Thymus (tissue), 11 donors: ENCODE results near the gene LBR. TPM values are rescaled to one million over a fixed set of nuclear protein-coding genes. Genes with fewer than 3 reads are reported as not detected.
"Not testable (repeated sequence)": the region's sequence is repeated elsewhere in the genome, so short reads cannot be mapped to it uniquely, and the experiment has no call there.

Experiments used
- DNase-seq, 9 donors: peaks; one replicate each; pipeline ENCODE4 v3.0.0-alpha.2; 2013; ENCODE audit warnings: low spot score in 9 of 9, low read depth in 6 of 9, missing footprints in 1 of 9
- H3K27ac ChIP-seq, 2 donors: one replicate each; pipeline ENCODE4 v1.5.1; 2013; ENCODE audit warnings: control low read depth in 1 of 2, low read depth in 1 of 2, low read length in 1 of 2, mild to moderate bottlenecking in 1 of 2, moderate library complexity in 1 of 2
- H3K27me3 ChIP-seq, 2 donors: one replicate each; pipeline ENCODE4 v1.5.1; 2013; ENCODE audit warnings: low read length in 1 of 2; ENCODE audit not compliant: control insufficient read depth in 2 of 2, insufficient read depth in 1 of 2
- H3K36me3 ChIP-seq, 2 donors: one replicate each; pipeline ENCODE4 v1.5.1; 2013; ENCODE audit warnings: low read length in 1 of 2, mild to moderate bottlenecking in 1 of 2, moderate library complexity in 1 of 2; ENCODE audit not compliant: control insufficient read depth in 2 of 2, insufficient read depth in 2 of 2
- H3K4me1 ChIP-seq, 2 donors: one replicate each; pipeline ENCODE4 v1.5.1; 2013; ENCODE audit warnings: low read length in 2 of 2; ENCODE audit not compliant: control insufficient read depth in 2 of 2, insufficient read depth in 2 of 2
- H3K4me3 ChIP-seq, 2 donors: one replicate each; pipeline ENCODE4 v1.5.1; 2013; ENCODE audit warnings: low read length in 2 of 2, control low read depth in 1 of 2, mild to moderate bottlenecking in 1 of 2
- H3K9me3 ChIP-seq, 2 donors: one replicate each; pipeline ENCODE4 v1.5.1; 2013; ENCODE audit warnings: low read length in 1 of 2, mild to moderate bottlenecking in 1 of 2; ENCODE audit not compliant: control insufficient read depth in 2 of 2, insufficient read depth in 1 of 2
- WGBS: extraction: QIAGEN DNeasy Blood & Tissue Kit; methylation state at CpG from one replicate; pipeline ENCODE4 v1.1.7; 2013; 5-methylcytosine and 5-hydroxymethylcytosine counted together
- polyA plus RNA-seq: library from polyadenylated mRNA; stranded (reverse); fragments of 200-250 nt; gene quantifications from one replicate; pipeline ENCODE4 v1.2.3, GENCODE V29; 2013
- total RNA-seq: library from RNA; stranded (reverse); fragments of 120-200 nt; gene quantifications from one replicate; pipeline ENCODE4 v1.2.4, GENCODE V29; 2013
- donor health status: healthy.

LBR gene
- total and polyA plus RNA-seq, 2 donors: 71.1 to 115 TPM

DNA sequence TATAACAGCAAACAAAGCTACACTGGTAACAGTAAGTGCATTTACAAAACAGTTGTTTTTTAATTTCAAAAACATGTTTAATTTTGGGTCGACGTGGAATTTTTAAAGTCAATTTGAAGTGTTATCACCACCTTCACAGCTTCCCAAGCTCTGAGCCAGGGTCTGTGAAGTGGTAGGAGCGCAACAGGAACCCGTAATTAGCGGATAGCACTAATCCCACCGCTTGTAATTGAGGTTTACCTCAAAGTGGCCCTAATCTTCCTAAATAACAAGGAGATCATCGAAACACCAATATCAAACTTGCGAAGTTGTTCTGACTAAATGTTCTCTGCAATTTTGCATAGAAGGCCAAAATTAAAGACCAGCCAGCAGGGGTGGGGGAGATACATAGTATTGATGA, 18.8 kb downstream of the LBR start:
- WGBS: 96% methylated on average over 8 of the region's 8 CpGs
- H3K27ac ChIP-seq: no peak overlapping the region

DNA sequence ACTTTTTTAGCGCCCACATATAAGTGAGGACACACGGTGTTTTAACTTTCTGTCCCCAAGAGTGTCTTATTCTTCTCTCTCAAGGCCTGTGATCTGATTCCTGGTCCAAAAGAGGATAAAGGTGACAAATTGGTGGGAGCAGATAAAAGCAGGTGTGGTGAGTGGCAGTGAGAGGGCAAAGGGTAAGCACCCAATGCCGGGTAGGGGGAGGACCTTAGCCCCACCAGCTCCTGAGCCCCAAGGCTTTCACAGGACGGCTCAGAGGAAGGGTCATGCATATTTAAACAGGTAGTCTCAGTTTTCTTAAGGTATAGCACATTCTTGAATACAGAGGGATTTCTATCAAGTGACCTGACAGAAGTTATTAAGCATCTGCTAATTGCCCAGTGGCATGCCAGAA, 19.6 kb downstream of the LBR start:
- DNase-seq: no peak
- 97% methylated on average over 4 of the region's 4 CpGs for WGBS
- Histone ChIP-seq H3K4me1 (no peaks in the 10 kb centered on the region), H3K9me3 (no peaks in the 10 kb centered on the region), H3K36me3 (peaks cover 54 to 95% of the 10 kb centered on the region in 2 donors), H3K4me3 (no peak overlapping the region), H3K27ac (no peak overlapping the region), H3K27me3 (no peaks in the 10 kb centered on the region)

More for the DNA sequence above, 18.8 kb downstream of the LBR start:
- no peaks in the 10 kb centered on the region for H3K4me1 ChIP-seq
- no peaks in the 10 kb centered on the region for H3K27me3 ChIP-seq
- no peak for DNase-seq
- peaks cover 53 to 96% of the 10 kb centered on the region in 2 donors for H3K36me3 ChIP-seq
- no peak overlapping the region for H3K4me3 ChIP-seq
- no peaks in the 10 kb centered on the region for H3K9me3 ChIP-seq

DNA sequence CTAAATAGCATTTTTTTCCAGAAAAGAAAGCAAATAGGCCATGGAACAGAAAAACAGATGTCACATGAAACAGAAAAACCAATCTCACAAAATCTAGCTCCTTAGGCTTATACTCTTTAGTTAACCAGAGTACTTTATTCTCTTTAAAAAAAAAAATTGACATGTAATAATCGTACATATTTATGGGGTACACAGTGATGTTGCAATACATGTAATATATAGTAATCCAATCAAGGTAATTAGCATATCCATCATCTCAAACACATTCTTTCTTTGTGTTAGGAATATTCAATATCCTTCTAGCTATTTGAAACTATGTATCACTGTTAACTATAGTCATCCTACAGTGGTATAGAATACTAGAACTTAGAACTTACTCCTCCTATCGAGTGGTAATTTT, 20.1 kb downstream of the LBR start:
- Histone ChIP-seq H3K27me3 (no peaks in the 10 kb centered on the region), H3K27ac (no peak overlapping the region), H3K4me1 (no peaks in the 10 kb centered on the region), H3K9me3 (no peaks in the 10 kb centered on the region), H3K36me3 (peaks cover 49 to 94% of the 10 kb centered on the region in 2 donors), H3K4me3 (no peak overlapping the region)
- WGBS: 98% methylated on average over 2 of the region's 2 CpGs
- no peak for DNase-seq

DNA sequence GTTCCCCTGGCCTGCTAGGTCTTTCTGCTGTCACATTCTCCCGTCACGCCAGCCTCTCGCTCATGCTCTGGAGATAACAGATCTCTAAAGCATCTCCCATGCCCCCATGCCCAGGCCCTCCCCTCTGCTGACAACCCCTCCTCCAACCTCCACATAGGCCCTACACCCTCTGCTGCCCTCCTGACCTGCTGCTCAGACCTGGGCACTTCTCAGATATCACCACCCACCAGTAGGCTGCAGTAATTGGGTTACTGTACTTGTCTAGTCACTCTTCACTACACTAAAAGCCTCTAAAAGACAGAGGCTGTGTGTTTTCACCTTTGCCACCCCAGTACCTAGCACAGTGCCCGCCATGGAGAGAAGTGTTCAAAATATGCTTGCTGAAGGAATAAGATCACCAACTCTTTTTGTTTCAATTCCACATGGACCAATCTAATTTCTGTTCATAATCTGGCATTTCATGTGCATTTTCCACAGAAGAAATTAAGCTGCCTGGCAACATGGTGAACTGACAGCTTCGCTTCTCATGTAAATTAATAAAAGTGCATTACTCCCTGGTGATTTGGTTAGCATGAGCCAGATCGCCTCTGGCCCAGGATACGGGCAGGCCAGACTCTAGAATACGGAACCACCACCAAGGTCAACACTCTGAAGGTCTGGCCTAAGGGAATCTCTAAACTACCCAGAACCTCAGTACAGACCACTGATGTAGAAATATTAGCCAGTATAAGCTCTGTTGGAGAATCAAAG, 20.7 kb downstream of the LBR start:
- Histone ChIP-seq H3K4me3 (no peak overlapping the region), H3K27me3 (no peaks in the 10 kb centered on the region), H3K4me1 (no peaks in the 10 kb centered on the region), H3K27ac (no peak overlapping the region), H3K9me3 (no peaks in the 10 kb centered on the region), H3K36me3 (peaks cover 46 to 88% of the 10 kb centered on the region in 2 donors)
- 97% methylated on average over 8 of the region's 8 CpGs for WGBS
- DNase-seq: no peak

DNA sequence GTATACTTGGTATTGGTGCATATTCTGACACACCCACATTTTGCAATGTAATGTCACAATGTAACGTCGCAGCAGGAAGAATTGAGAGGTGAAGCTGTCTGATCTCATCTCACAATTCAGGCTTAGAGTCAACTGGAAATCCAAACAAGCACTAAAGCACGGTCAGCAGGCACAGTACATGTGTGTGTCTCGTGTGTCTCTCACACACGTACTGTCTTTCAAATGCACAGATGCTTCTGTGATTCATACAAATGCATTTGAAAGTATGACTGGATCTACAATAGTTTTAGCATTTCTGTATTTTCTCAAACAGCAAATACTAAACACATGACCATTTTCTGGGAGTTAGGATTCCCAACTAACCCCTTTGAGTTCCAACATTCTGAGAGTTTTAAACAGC, 26.9 kb downstream of the LBR start:
- 97% methylated on average over 5 of the region's 5 CpGs for WGBS
- peaks cover 36 to 80% of the 10 kb centered on the region in 2 donors for H3K36me3 ChIP-seq
- no peak for DNase-seq

DNA sequence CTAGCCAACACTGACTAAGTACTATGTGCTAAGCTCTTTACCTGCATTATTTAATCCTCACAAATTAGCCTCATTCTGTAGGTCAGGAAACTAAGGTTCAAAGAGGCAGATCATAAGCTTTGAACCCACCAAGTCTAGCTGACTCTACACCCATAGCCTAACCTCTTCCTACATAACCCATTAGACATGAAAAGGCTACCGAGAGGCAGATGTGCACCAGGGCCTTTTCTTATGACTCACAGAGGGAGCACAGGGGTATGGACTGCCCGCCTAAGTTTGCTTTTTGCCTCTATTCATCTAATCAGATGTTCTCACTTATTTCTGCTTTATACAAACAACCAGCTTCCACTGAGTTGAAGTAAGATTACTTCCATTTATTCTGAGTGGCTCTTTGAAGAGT, 31.5 kb downstream of the LBR start:
- Histone ChIP-seq H3K9me3 (no peaks in the 10 kb centered on the region), H3K36me3 (peaks cover 32 to 52% of the 10 kb centered on the region in 2 donors), H3K4me1 (no peaks in the 10 kb centered on the region), H3K4me3 (no peak overlapping the region), H3K27me3 (no peaks in the 10 kb centered on the region), H3K27ac (no peak overlapping the region)
- no peak for DNase-seq
- WGBS: 75% methylated on average over 2 of the region's 2 CpGs

More for the DNA sequence above, 26.9 kb downstream of the LBR start:
- no peaks in the 10 kb centered on the region for H3K9me3 ChIP-seq
- no peak overlapping the region for H3K4me3 ChIP-seq
- H3K4me1 ChIP-seq: no peaks in the 10 kb centered on the region
- no peaks in the 10 kb centered on the region for H3K27me3 ChIP-seq
- no peak overlapping the region for H3K27ac ChIP-seq

DNA sequence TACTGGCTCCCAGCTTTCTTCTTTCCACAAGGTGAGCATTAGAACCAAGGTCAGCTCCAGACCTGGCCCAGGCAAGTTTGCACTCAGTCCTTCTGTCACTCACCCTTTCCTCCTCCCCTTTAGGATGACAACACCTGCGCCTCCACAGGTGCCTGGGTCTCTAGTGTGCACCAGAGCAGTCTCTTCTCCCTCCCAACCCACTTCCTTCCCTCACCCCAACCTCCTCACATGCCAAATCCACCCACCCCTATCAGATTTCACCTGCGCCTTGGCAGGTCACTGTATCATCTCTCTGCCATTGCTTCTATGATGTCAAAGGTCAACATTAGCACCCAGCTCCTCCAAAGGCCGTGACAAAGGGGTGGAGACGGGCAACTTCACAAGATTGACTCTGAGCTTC, 38.0 kb downstream of the LBR start:
- Histone ChIP-seq H3K36me3 (peaks cover 2 to 7% of the 10 kb centered on the region in 2 donors), H3K4me3 (no peak overlapping the region), H3K9me3 (no peaks in the 10 kb centered on the region), H3K4me1 (peaks cover 6 to 10% of the 10 kb centered on the region in 2 donors), H3K27ac (no peak overlapping the region), H3K27me3 (no peaks in the 10 kb centered on the region)
- 79% methylated on average over 4 of the region's 4 CpGs for whole genome bisulfite sequencing
- DNase-seq: peak in 6 of 9 donors; percentile 10 to 55 (median 29)

DNA sequence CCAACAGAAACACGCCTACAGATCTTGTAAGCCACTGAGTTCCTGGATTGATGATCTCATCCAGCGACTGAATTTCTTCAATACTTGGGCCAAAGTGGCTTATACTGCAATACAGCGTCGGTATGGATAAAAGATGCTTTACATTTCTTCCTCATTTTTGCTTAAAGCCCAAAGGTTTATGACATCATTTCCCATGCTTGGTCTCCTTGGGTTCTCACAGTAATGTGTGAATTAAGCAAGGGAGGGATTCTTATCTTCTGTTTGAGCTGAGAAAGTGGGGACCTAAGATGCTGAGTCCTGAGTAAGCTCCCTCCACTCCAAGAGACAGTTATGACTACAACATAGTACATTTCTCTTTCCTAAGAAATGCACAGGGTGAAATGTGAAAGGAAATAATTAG, 39.5 kb downstream of the LBR start:
- Histone ChIP-seq H3K36me3 (peaks cover 0 to 7% of the 10 kb centered on the region in 2 donors), H3K4me1 (peaks cover 6 to 10% of the 10 kb centered on the region in 2 donors), H3K27me3 (no peaks in the 10 kb centered on the region), H3K27ac (no peak overlapping the region), H3K9me3 (no peaks in the 10 kb centered on the region), H3K4me3 (no peak overlapping the region)
- DNase-seq: no peak
- WGBS: 88% methylated on average over 4 of the region's 4 CpGs

DNA sequence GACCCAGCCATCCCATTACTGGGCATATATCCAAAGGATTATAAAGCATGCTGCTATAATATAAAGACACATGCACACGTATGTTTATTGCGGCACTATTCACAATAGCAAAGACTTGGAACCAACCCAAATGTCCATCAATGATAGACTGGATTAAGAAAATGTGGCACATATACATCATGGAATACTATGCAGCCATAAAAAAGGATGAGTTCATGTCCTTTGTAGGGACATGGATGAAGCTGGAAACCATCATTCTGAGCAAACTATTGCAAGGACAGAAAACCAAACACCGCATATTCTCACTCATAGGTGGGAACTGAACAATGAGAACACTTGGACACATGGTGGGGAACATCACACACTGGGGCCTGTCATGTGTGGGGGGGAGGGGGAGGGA, 41.0 kb downstream of the LBR start:
- peaks cover 6 to 10% of the 10 kb centered on the region in 2 donors for H3K4me1 ChIP-seq
- 98% methylated on average over 3 of the region's 3 CpGs for WGBS

More for the DNA sequence above, 41.0 kb downstream of the LBR start:
- H3K27ac ChIP-seq, H3K4me3 ChIP-seq, DNase-seq, H3K36me3 ChIP-seq, H3K9me3 ChIP-seq, H3K27me3 ChIP-seq: not testable (repeated sequence)
